Measurements from ENCODE around the gene NRL. TPM values are rescaled to one million over a fixed set of nuclear protein-coding genes. Genes with fewer than 3 reads are reported as not detected.

NRL gene
- total RNA-seq, 1 experiment from 2014 or later = 2.5 TPM

GRCh38 chr14:24056800-24057184 lies 58.0 kb downstream of the NRL start:
- Histone ChIP-seq H2BK20ac (ENCODE audit: low read depth, low read length, poor library complexity, severe bottlenecking) (no peak overlapping the region), H3K9me3 (ENCODE audit: control insufficient read depth, low read depth, low read length) (no peaks in the 10 kb centered on the region), H3K56ac (ENCODE audit: insufficient read length, low read depth, low read length) (no peak overlapping the region), H3K79me1 (ENCODE audit: insufficient read depth, low read depth, low read length, poor library complexity, severe bottlenecking) (no peaks in the 10 kb centered on the region), H4K91ac (ENCODE audit: insufficient read length, low read depth, low read length) (no peak overlapping the region), H3K23ac (ENCODE audit: insufficient read length, low read depth, low read length) (no peak overlapping the region), H2BK12ac (ENCODE audit: insufficient read length, low read depth, low read length) (no peak overlapping the region), H3T11ph (ENCODE audit: low read length) (no peak overlapping the region), H3K4ac (ENCODE audit: low read depth, low read length) (no peak overlapping the region), H3K27me3 (ENCODE audit: insufficient read depth, low read length) (no peaks in the 10 kb centered on the region), H3K4me2 (ENCODE audit: insufficient read depth, insufficient read length, low read length) (no peak overlapping the region), H3K4me1 (ENCODE audit: insufficient read depth, low read length) (no peaks in the 10 kb centered on the region), H4K20me1 (ENCODE audit: control insufficient read depth, insufficient read depth, insufficient read length) (peaks cover 2% of the 10 kb centered on the region), H3K9ac (ENCODE audit: extremely low read depth, insufficient read length, low read length) (no peak overlapping the region), H2BK5ac (ENCODE audit: insufficient read length, low read length) (no peak overlapping the region), H2BK15ac (ENCODE audit: low read depth, low read length) (no peak overlapping the region), H4K5ac (ENCODE audit: insufficient read length, low read depth, low read length) (no peak overlapping the region), H2AK5ac (ENCODE audit: insufficient read length, low read length) (no peak overlapping the region), H3K79me2 (ENCODE audit: insufficient read depth, low read length) (no peaks in the 10 kb centered on the region), H4K8ac (replicated peaks; ENCODE audit: insufficient read length, low read depth, low read length) (no peak overlapping the region), H3K14ac (ENCODE audit: insufficient read depth, low read length) (no peak overlapping the region; the same call in 1 of the 2 replicates), H2AFZ (ENCODE audit: low read length) (no peak overlapping the region), H3K27ac (ENCODE audit: insufficient read length, low read depth, low read length) (no peak overlapping the region), H3K23me2 (ENCODE audit: insufficient read length, low read depth, low read length, poor library complexity, severe bottlenecking) (peaks cover 4% of the 10 kb centered on the region), H3K18ac (ENCODE audit: insufficient read length, low read depth, low read length) (no peak overlapping the region), H2BK120ac (ENCODE audit: low read depth, low read length, poor library complexity, severe bottlenecking) (no peak overlapping the region)
- Mint-ChIP-seq H3K36me3 (ENCODE audit: insufficient read depth in 1 of 3, low read depth in 3 of 3) (peaks cover 3 to 9% (median 7%) of the 10 kb centered on the region in 3 experiments; a peak in 6 of 7 replicates), H3K4me1 (peaks cover 9 to 15% of the 10 kb centered on the region in 2 experiments), H3K27ac (peak overlapping the region in 1 of 3 experiments; percentile 79; a peak in 1 of 7 replicates), H3K9me3 (no peaks in the 10 kb centered on the region), H3K4me3 (no peak overlapping the region), H3K27me3 (ENCODE audit: low read depth) (peaks cover 3% of the 10 kb centered on the region)
- no peak for DNase-seq
- TF ChIP-seq CTCF (conservative IDR thresholded peaks at IDR 0.05) = no peak
- no CpG with 5 or more reads among the region's 8 CpGs for WGBS (ENCODE audit: extremely low coverage, insufficient read length, low lambda C conversion rate)

Measured in H9 (cell line).